Stimulated activated CD8-positive, alpha-beta memory T cell treated with anti-CD3 and anti-CD28 coated beads, Interleukin-12 subunit alpha, Interleukin-12 subunit beta, amount 100 ng/mL, for 4 hours (primary cell): ENCODE data around the gene CAPZA1.

Source experiments
- DNase-seq: peaks from one replicate; pipeline ENCODE4 v3.0.0-alpha.2; 2020; ENCODE audit warnings: low read depth

The CAPZA1 gene

DNA sequence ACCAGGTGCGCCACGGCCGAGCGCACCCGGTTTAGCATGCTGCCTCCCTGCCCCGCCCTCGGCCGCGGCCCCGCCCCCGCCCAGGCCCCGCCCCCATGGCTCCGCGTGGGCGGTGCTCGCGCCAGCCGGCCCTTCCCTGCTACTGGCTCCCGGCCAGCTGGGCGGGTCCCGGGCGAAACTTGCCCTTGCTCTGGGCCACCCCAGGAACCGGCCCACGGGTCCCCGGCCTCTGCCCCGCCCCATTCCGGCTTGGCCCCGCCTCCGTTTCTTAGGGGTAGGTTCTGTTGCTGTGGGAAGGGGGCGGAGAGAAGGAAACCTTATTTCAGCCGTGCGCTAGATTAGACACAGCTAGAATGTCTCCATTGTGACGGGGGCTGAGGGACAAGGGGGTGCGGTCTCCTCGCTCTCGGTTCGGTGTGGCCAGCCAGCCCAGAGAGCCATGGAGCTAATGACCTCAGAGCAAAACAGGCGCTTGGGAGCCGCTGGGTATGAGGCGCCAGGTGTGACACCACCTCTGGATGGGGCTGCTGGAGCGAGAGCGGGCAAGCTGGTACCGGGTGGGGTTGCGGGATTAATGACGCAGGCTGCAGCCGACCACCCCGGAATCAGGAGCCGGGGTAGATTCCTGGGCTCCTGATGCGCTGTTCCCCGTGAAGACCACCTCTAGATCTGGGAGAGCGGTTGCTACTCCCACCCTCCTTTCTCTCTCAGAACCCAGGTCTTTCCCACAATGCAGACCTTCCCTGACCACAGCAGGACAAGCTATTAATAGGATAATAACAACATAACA is 95.8 kb downstream of the CAPZA1 start, which contains the start of gene PPM1J:
PPM1J (minus strand) TSS at position 69 of the 790 bp plus-strand sequence; CDS start at position 38, 31 bp downstream.
- DNase-seq: peak; percentile 95

DNA sequence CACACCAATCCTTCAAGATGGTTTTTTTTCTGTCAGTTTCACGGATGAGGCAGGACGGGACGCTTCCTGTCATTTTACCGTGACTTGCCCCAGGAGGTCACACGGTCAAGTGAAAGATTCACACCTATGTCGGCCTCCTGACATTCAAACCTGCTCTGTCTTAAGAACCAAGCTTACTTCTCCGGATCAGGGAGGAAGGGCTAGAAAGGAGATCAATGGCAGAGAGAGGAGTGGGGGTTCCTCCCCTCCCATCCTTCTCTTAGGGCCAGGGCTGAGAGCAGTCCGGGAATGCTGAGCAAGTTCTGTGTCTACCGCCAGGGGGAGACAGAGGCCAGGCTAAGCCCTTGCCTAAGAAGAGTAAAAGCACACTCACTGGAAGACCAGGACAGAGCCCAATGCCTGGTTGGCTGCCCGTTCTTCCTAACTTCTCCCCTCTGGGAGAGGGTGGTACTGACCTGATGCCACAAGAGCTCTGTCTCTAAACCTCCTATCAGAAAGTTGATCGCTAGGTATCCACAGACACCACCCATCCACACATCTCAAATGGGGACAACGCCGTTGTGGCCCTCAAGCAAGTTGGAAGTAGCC is 96.6 kb downstream of the CAPZA1 start:
- peak; percentile 63 for DNase-seq

DNA sequence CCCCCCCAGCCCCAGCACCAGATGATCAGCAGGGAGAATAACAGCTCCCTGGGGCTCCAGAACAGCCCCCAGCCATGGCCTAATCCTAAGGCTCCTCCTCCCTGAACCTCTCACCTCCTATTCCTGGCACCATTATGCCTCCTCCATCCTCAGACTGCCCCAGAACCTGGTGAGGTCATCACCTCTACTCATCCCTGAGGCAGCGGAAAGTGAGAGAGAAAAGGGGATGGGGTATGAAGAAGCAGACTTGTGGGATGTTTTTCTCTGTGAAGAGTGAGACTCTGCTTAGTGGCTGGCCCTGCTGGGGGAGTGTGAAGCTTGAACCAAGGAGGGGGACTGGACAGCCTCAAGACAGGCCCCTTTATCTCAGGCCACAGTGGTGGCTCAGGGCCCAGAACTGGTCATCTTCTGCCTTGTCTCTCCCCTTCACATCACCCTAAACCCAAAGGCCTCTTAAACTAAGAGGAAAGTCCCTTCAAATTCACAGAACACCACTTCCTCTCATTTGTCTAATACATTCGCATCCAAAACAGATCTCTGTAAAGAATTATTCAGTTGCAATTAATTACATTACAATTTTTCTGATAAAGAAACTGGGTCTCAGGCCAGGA is 97.7 kb downstream of the CAPZA1 start:
- DNase-seq: no peak

DNA sequence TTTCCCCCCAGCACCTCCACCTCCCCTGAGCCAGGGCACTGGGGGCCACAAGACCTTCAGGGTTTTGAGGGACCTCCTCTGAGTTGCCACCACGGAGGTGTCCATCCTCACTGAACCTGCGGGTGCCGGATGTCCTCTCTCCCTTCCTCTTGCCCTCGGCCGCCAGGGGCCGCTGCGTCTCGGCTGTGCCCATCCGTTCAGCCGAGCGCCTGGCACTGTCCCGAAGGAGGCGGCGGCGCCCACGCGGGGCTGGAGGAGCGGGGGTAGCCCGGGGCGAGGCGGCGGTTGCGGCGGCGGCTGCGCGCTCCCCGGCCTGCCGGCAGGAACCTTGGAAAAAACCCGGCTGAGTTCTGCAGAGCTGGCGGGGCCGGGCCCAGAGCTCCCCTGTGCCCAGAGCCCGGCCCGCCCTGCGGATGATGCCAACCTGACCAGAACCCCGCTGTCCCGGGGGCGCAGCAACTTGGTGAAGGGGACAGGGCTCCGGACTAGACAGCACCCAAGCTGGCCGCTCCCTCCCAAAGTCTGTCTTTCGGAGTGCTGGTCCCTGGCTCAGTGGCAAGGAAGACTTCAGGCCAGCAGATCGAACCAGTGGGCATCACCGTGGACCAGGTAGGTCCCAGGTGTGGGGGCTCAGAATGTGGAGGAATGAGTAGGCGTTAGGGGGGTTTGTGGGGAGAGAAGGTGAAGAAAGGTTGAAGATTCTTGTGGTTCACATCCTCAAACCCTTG is 99.2 kb downstream of the CAPZA1 start:
- peak; percentile 55 for DNase-seq

DNA sequence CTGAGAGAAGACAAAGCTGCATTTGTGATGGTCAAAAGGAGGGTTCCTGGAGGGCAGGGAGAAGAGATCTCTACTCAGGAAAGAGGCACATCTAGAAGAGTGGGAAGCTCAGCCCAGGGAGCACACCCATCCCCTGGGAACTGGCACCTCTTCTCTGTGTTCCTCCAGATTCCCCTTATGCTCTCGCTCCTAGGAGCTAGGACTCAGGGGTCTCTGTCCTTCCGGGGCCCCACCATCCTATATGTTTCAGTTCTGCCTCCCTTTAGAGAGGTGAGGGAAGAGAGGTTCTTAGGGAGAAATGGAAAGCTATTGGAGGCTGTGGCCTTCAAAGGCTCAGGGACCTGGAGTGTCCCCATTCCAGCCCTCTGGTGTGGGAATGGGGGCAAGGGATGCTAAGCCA is 100.1 kb downstream of the CAPZA1 start:
- no peak for DNase-seq

DNA sequence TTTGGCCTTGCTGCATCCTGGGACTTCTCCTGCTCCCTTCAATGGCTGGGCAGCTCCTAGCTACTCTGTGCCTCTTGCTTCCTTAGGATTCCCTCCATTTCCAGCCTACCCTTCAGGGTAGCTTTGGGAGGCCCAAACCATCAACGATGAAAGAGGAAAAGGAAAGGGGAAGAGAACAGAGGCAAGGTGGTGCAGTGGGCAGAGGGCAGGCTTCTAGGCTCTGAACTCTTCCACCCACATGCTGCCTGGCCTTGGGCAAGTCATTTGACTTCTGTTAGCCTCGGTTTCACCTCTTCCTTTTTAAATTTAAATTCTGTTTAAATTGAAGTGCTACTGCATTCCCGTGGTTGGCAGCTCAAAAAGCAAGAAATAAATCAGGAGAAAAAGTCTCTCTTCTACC is 101.2 kb downstream of the CAPZA1 start:
- no peak for DNase-seq
